Endothelial cell of umbilical vein (primary cell): ENCODE measurements around the gene POU1F1. TPM values are rescaled to one million over a fixed set of nuclear protein-coding genes. Genes with fewer than 3 reads are reported as not detected.

Experiments
- BruUV-seq: library from RNA; stranded (reverse); fragments of 400-500 nt; replicated peaks from 2 replicates; lab custom pipeline; 2021; lab: Mats Ljungman, UMichigan
- CTCF ChIA-PET: fragments of 300-600, 350-600 bp; sonication (Branson Sonifier 250); formaldehyde crosslinking; loops from one replicate; lab custom pipeline; 2021; ENCODE audit warnings: antibody characterized with exemption, inconsistent platforms; lab: Charles Lee
- POLR2A ChIA-PET: fragments of 300-600, 350-600 bp; sonication (Branson Sonifier 250); formaldehyde crosslinking; loops from one replicate; lab custom pipeline; 2021; ENCODE audit warnings: antibody characterized with exemption, inconsistent platforms; lab: Charles Lee
- DNase-seq: peaks from one replicate; pipeline ENCODE4 v3.0.0-alpha.2; 2011; ENCODE audit warnings: low read depth, low spot score
- FAIRE-seq: peaks from 2 replicates; lab custom pipeline; 2011; peaks lifted over from hg19 to GRCh38; lab: Jason Lieb, UNC
- H2AFZ ChIP-seq: 2 replicates; pipeline ENCODE4 v1.6.0; 2012; ENCODE audit warnings: low read depth, low read length, control low read depth, inconsistent platforms
- H3K27ac ChIP-seq: 2 replicates; pipeline ENCODE4 v1.5.1; 2011; ENCODE audit warnings: low read depth, mild to moderate bottlenecking, control low read depth, low read length, moderate library complexity; ENCODE audit not compliant: insufficient read depth
- H3K27me3 ChIP-seq, 2 experiments: 2 replicates each; pipeline versions ENCODE4 v1.6.0 to v1.6.1; 2011; ENCODE audit warnings: low read length in 2 of 2, mixed read lengths in 1 of 2; ENCODE audit not compliant: control insufficient read depth in 2 of 2, insufficient read depth in 2 of 2
- H3K36me3 ChIP-seq, 2 experiments: 2 replicates in 1 of 2; 3 replicates in 1 of 2; pipeline ENCODE4 v1.5.1; 2011; ENCODE audit warnings: low read length in 2 of 2, mild to moderate bottlenecking in 1 of 2, moderate library complexity in 1 of 2; ENCODE audit not compliant: control insufficient read depth in 2 of 2, insufficient read depth in 2 of 2; ENCODE audit errors: extremely low read depth in 1 of 2
- H3K4me1 ChIP-seq: 3 replicates; pipeline ENCODE4 v1.5.1; 2011; ENCODE audit warnings: mild to moderate bottlenecking, low read length; ENCODE audit not compliant: control insufficient read depth, insufficient read depth; ENCODE audit errors: extremely low read depth
- H3K4me2 ChIP-seq: 2 replicates; pipeline ENCODE4 v1.6.1; 2011; ENCODE audit warnings: low read length, control low read depth, mixed read lengths; ENCODE audit not compliant: insufficient read depth
- H3K4me3 ChIP-seq, 3 experiments: fragments of 200-600 bp in 1 of 3; sonication (generic), shearing (Covaris generic) in 1 of 3; replicated peaks in 1 of 3; 2 replicates each; pipeline ENCODE4 v1.5.1; 2011 to 2016; ENCODE audit warnings: control low read depth in 3 of 3, low read length in 3 of 3, mild to moderate bottlenecking in 2 of 3, inconsistent platforms in 1 of 3, low read depth in 1 of 3, moderate library complexity in 1 of 3; ENCODE audit not compliant: insufficient read depth in 1 of 3
- H3K79me2 ChIP-seq: 2 replicates; pipeline ENCODE4 v1.6.0; 2012; ENCODE audit warnings: low read length, inconsistent platforms; ENCODE audit not compliant: control insufficient read depth, insufficient read depth
- H3K9ac ChIP-seq: replicated peaks from 2 replicates; pipeline ENCODE3; 2011; ENCODE audit warnings: low read length, control low read depth; ENCODE audit not compliant: insufficient read depth; ENCODE audit errors: extremely low read depth
- H3K9me1 ChIP-seq: replicated peaks from 3 replicates; pipeline ENCODE4 v1.6.0; 2011; ENCODE audit warnings: mild to moderate bottlenecking, low read length; ENCODE audit not compliant: control insufficient read depth, insufficient read depth; ENCODE audit errors: extremely low read depth
- H3K9me3 ChIP-seq: replicated peaks from 2 replicates; pipeline ENCODE4 v1.5.1; 2012; ENCODE audit warnings: low read length, inconsistent platforms; ENCODE audit not compliant: control insufficient read depth, insufficient read depth
- H4K20me1 ChIP-seq: replicated peaks from 2 replicates; pipeline ENCODE3; 2011; ENCODE audit warnings: mild to moderate bottlenecking, low read length; ENCODE audit not compliant: control insufficient read depth, insufficient read depth; ENCODE audit errors: extremely low read depth
- CTCF ChIP-seq, 2 donors: IDR thresholded peaks; 1 replicate in 1 of 2; 2 replicates in 1 of 2; pipeline ENCODE4 v1.5.1; 2011; ENCODE audit warnings: low read length in 2 of 2, mild to moderate bottlenecking in 2 of 2, moderate library complexity in 2 of 2, control low read depth in 1 of 2, inconsistent platforms in 1 of 2, low read depth in 1 of 2; ENCODE audit not compliant: insufficient read depth in 1 of 2; ENCODE audit errors: extremely low read depth in 1 of 2
- EZH2 ChIP-seq: IDR thresholded peaks from 2 replicates; pipeline ENCODE4 v1.6.1; 2012; ENCODE audit warnings: borderline replicate concordance, low read depth, mild to moderate bottlenecking, moderate library complexity, low read length, inconsistent platforms; ENCODE audit not compliant: severe bottlenecking
- FOS ChIP-seq: IDR thresholded peaks from 2 replicates; pipeline ENCODE4 v1.6.1; 2011; ENCODE audit warnings: mild to moderate bottlenecking, low read length, moderate library complexity, borderline replicate concordance; ENCODE audit not compliant: insufficient read depth
- JUN ChIP-seq: IDR thresholded peaks from 2 replicates; pipeline ENCODE4 v1.6.1; 2011; ENCODE audit warnings: borderline replicate concordance, low read depth; ENCODE audit not compliant: insufficient read length, insufficient read depth
- MAX ChIP-seq: IDR thresholded peaks from 2 replicates; pipeline ENCODE4 v1.6.1; 2011; ENCODE audit not compliant: insufficient read depth, insufficient read length
- MYC ChIP-seq: IDR thresholded peaks from one replicate; pipeline ENCODE4 v1.6.1; 2011; ENCODE audit warnings: mild to moderate bottlenecking, low read depth, low read length
- dilution Hi-C: fragments of 300-500 bp; cut with MboI; formaldehyde crosslinking; loops from one replicate; pipeline ENCODE4 v1.15.0; 2019; ENCODE audit warnings: low sequenced_read_pairs; ENCODE audit not compliant: extremely low pct_ligation_motif_present
- intact Hi-C: fragments of 100-400 bp; cut with micrococcal nuclease; formaldehyde crosslinking; loops from one replicate; pipeline ENCODE4 v1.10.0; 2022
- polyA plus RNA-seq, 4 experiments: library from polyadenylated mRNA; depleted of rRNA in 3 of 4; stranded (reverse) in 3 of 4; unstranded in 1 of 4; fragments of >200 nt; gene quantifications; 2 replicates each; pipeline versions ENCODE4 v1.2.1 to v1.2.3, GENCODE V29; 2011 to 2012; ENCODE audit warnings: missing spikeins in 1 of 4
- total RNA-seq: library from RNA; stranded (reverse); gene quantifications from 2 replicates; pipeline ENCODE4 v1.2.3, GENCODE V29; 2021

Gene POU1F1
- total and polyA plus RNA-seq, 2 donors (not counting 3 experiments of a cell fraction or from before 2014, with no cell fraction given): not detected

GRCh38 chr3:87324609-87325008 is 48.2 kb upstream of the POU1F1 start:
- dilution Hi-C loops: no loop called here

More at GRCh38 chr3:87324609-87325008, 48.2 kb upstream of the POU1F1 start:
- no peaks in the 10 kb centered on the region for H3K4me1 ChIP-seq
- no peak for FAIRE-seq
- no peak overlapping the region for H3K4me2 ChIP-seq
- no peak overlapping the region for H2AFZ ChIP-seq
- no peaks in the 10 kb centered on the region for H3K27me3 ChIP-seq
- BruUV-seq: no TSS peak
- no peaks in the 10 kb centered on the region for H3K9me3 ChIP-seq
- POLR2A ChIA-PET: no interaction called here
- intact Hi-C loops: no loop called here
- no peak overlapping the region for H3K27ac ChIP-seq
- no peak overlapping the region for H3K4me3 ChIP-seq
- no peaks in the 10 kb centered on the region for H3K79me2 ChIP-seq
- no peaks in the 10 kb centered on the region for H3K9me1 ChIP-seq
- CTCF ChIA-PET: interaction anchor here (1.3 to 2.7 kb wide), 3 partner anchors 9 to 53 kb away, joined by 4 to 9 read pairs (median 6); no protein-coding TSS in a partner anchor
- DNase-seq: no peak
- H3K9ac ChIP-seq: no peak overlapping the region
- no peaks in the 10 kb centered on the region for H4K20me1 ChIP-seq
- H3K36me3 ChIP-seq: no peaks in the 10 kb centered on the region
- TF ChIP-seq CTCF (IDR thresholded peaks at IDR 0.05; ENCODE audit: extremely low read depth in 1 of 2, insufficient read depth in 1 of 2, low read depth in 1 of 2, low read length in 2 of 2) (no peak), MYC (no peak), FOS (no peak), JUN (no peak), MAX (no peak), EZH2 (no peak)
